ENCODE measurements around the gene CAMTA2. TPM values are rescaled to one million over a fixed set of nuclear protein-coding genes. Genes with fewer than 3 reads are reported as not detected.

Gene CAMTA2
- total and polyA plus RNA-seq, 9 of the 15 experiments (the other 6 are each of a cell fraction or from before 2014, with no cell fraction given), result 0.24 to 25.1 (median 6.3) TPM

- peak; percentile 51; the same call in 1 of the 2 replicates for TF ChIP-seq ZBTB40 (IDR thresholded peaks at IDR 0.05)
- TF ChIP-seq ZBTB40 (CRISPR knock-in tag; IDR thresholded peaks at IDR 0.05), result no peak
- no peak for TF ChIP-seq CREB1 (IDR thresholded peaks at IDR 0.05)
- TF ChIP-seq CREB1 (CRISPR knock-in tag; IDR thresholded peaks at IDR 0.05), result peak; percentile 67; the same call in 1 of the 2 replicates
- peak; percentile 49; the same call in 1 of the 2 replicates for TF ChIP-seq ZNF511 (CRISPR knock-in tag; IDR thresholded peaks at IDR 0.05)
- no peak for TF ChIP-seq HES1 (IDR thresholded peaks at IDR 0.05; ENCODE audit: low read depth)
- TF ChIP-seq KLF13 (tag; IDR thresholded peaks at IDR 0.05; ENCODE audit: borderline replicate concordance, low read depth), result no peak
- TF ChIP-seq ZNF239 (CRISPR knock-in tag; IDR thresholded peaks at IDR 0.05), result no peak
- no peak for TF ChIP-seq RNF219 (CRISPR knock-in tag; IDR thresholded peaks at IDR 0.05)
- TF ChIP-seq SETDB1 (IDR thresholded peaks at IDR 0.05; ENCODE audit: low read length), result no peak
- TF ChIP-seq L3MBTL2 (IDR thresholded peaks at IDR 0.05), result peak; percentile 97
- TF ChIP-seq ZNF384 (IDR thresholded peaks at IDR 0.05; ENCODE audit: low read depth, low read length), result no peak
- TF ChIP-seq ZNF589 (CRISPR knock-in tag; IDR thresholded peaks at IDR 0.05; ENCODE audit: low read depth), result 0 out of 2 replicates have a peak, but pooled peaks have one; percentile 18
- no peak for TF ChIP-seq GABPB2 (CRISPR knock-in tag; conservative IDR thresholded peaks at IDR 0.05)
These were observed 20.5 kb downstream of the CAMTA2 start (continued) for GRCh38 chr17:4966844-4967538.
